Psoas muscle (tissue), 8 donors: ENCODE data around the gene REX1BD. TPM values are rescaled to one million over a fixed set of nuclear protein-coding genes. Genes with fewer than 3 reads are reported as not detected.
A peak's percentile ranks its signal among the peaks of the same experiment; 100 is the strongest.

Source experiments
- ATAC-seq, 4 donors: fragments of 200-7000 bp; cut with Tn5 transposase; one replicate each; pipeline ENCODE4 v1.9.1; 2020; ENCODE audit warnings: moderate library complexity in 3 of 4, mild to moderate bottlenecking in 2 of 4
- DNase-seq, 2 donors: peaks; one replicate each; pipeline ENCODE4 v3.0.0-alpha.2; 2020
- H3K27ac ChIP-seq: fragments of 200-600 bp; one replicate; pipeline ENCODE4 v1.8.0; 2022
- H3K27me3 ChIP-seq, 3 donors: fragments of 200-600 bp in 1 of 3; one replicate each; pipeline versions ENCODE4 v1.6.1 to v1.8.0; 2013 to 2022; ENCODE audit warnings: low read length in 2 of 3, mild to moderate bottlenecking in 2 of 3, moderate library complexity in 1 of 3; ENCODE audit not compliant: insufficient read depth in 3 of 3
- H3K36me3 ChIP-seq, 2 donors: fragments of 200-600 bp in 1 of 2; one replicate each; pipeline versions ENCODE4 v1.6.1 to v1.8.0; 2013 to 2022; ENCODE audit warnings: low read depth in 1 of 2, mild to moderate bottlenecking in 1 of 2, moderate library complexity in 1 of 2; ENCODE audit not compliant: insufficient read depth in 1 of 2
- H3K4me1 ChIP-seq: fragments of 200-600 bp; one replicate; pipeline ENCODE4 v1.8.0; 2022
- H3K4me3 ChIP-seq: fragments of 200-600 bp; one replicate; pipeline ENCODE4 v1.8.0; 2022; ENCODE audit warnings: mild to moderate bottlenecking
- H3K9me3 ChIP-seq: fragments of 200-600 bp; one replicate; pipeline ENCODE4 v1.8.0; 2022
- CTCF ChIP-seq: fragments of 200-600 bp; IDR thresholded peaks from one replicate; pipeline ENCODE4 v1.8.0; 2022; ENCODE audit warnings: antibody characterized with exemption
- WGBS, 3 donors: extraction: QIAGEN DNeasy Blood & Tissue Kit; methylation state at CpG; one replicate each; pipeline versions ENCODE4 v1.1.6 to v1.1.7; 2013; 5-methylcytosine and 5-hydroxymethylcytosine counted together
- intact Hi-C, 2 donors: fragments of 100-400 bp; cut with DNase I; formaldehyde crosslinking; loops; one replicate each; pipeline versions ENCODE4 v1.11.0 to v1.14.2; 2022
- polyA plus RNA-seq, 3 donors: library from polyadenylated mRNA; stranded (reverse); fragments of 200-250 nt; gene quantifications; one replicate each; pipeline ENCODE4 v1.2.3, GENCODE V29; 2013
- total RNA-seq, 4 donors: library from RNA; stranded (reverse); fragmentation: NEBNext Ultra II Directional in 2 of 4; extraction: Animal tissue kit (Norgen Biotek cat#: 25700) in 2 of 4; gene quantifications; one replicate each; pipeline versions ENCODE4 v1.2.1 to v1.2.4, GENCODE V29; 2021 to 2023
- donor health status: healthy with polysubstance abuse.
- donor health status: DM: no; HTN: no; CAD: no; lungs with moderate emphysema.
- donor health status: Bipolar disorder and iron deficiency.
- donor health status: healthy.
- donor health status: DM: yes; HTN: yes; CAD: no.
- donor health status: DM: no; HTN: no; CAD: no.
- donor health status: DM: no; HTN: no; CAD: no.
- donor health status: DM: yes; HTN: yes; CAD: no.

The REX1BD gene
- total and polyA plus RNA-seq, 7 donors: 52.1 to 105 (median 85.0) TPM

DNA sequence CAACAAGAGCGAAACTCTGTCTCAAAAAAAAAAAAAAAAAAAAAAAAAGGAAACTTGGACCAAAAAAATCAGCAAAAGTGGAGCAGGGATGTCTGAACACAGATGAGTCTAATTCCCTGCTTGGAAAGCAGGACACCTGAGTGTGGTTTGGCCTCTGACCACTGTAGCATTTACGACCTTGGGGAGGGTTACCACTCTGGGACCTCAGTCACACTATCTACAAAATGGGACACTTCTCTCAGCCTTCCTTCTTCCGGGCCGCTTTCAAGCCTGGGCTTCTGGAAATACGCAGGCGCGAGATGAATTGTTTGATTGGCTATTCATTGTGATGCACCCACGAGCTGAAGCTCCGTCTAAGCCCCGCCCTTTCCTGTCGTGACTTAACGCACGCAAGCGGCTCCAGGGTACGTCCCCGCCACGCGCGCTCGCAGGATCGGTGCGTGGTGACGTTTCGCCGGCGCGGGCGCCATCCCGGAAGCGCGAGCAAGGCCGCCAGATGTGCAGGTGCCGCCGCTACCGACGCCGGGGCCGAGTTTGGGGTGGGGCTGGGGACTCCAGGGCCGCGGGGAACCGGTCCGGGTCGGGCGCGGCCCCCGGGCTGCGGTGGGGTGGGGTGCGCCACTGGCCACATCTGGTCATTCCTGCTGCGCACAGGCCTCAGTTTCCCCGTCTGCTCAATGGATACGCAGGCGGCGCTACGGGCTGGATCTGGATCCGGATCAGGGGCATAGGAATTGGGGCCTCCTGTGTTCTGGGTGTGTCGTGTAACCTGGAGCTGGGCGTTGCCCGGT is 31.0 kb upstream of the REX1BD start, which contains the start of gene KXD1:
Gene KXD1 (plus strand): TSS at position 460 of the 791 bp plus-strand sequence. CDS start 4,187 bp downstream, outside the sequence.
- no peak for TF ChIP-seq CTCF
- DNase-seq: peak; percentile 98 to 99
- H3K4me1 ChIP-seq: peaks cover 18% of the 10 kb centered on the region
- no peaks in the 10 kb centered on the region for H3K9me3 ChIP-seq
- no peaks in the 10 kb centered on the region for H3K27me3 ChIP-seq
- peak within 1 kb of the TSS; percentile 93 for H3K27ac ChIP-seq
- H3K36me3 ChIP-seq: peaks cover 0 to 6% of the 10 kb centered on the region in 2 donors
- intact Hi-C loops: loop anchor here (5.0 kb wide), 3 partner anchors 35 to 105 kb away; partner anchors contain the start of gene ELL (in 2 of the 2)
- 1% methylated on average over 50 to 58 of the region's 58 CpGs for WGBS, 3 donors
- peak; percentile 98 for ATAC-seq
- H3K4me3 ChIP-seq: peak within 1 kb of the TSS; percentile 88

DNA sequence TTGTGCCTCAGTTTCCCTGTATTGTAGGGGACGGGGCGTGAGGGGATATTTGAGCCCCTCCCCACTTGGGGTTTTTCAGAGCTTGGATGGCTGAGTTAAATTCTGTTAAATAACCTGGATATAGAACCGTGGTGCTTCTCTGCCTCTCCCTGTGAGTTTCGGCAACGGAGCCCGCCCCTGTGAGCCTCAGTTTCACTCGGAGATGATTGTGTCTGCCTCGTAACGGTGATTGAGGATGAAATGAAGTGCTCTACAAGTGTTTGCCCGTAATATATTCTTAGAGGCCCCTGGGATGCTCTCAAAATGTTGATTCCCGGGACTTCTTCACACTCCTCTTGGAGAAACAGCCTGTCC is 30.4 kb upstream of the REX1BD start:
- WGBS, 3 donors: 6 to 9% (median 6%) methylated on average over 11 of the region's 11 CpGs
- Histone ChIP-seq H3K27me3 (no peaks in the 10 kb centered on the region), H3K27ac (peak overlapping the region; percentile 93), H3K36me3 (peaks cover 0 to 12% of the 10 kb centered on the region in 2 donors), H3K4me1 (peaks cover 18% of the 10 kb centered on the region), H3K4me3 (peak overlapping the region; percentile 88), H3K9me3 (no peaks in the 10 kb centered on the region)
- ATAC-seq (peak in 3 of 4 donors; percentile 4 to 12 (median 7)), DNase-seq (no peak)
- TF ChIP-seq CTCF: no peak
- intact Hi-C loops: loop anchor here (5.0 kb wide), 3 partner anchors 36 to 106 kb away; partner anchors contain the start of gene ELL (in 2 of the 2)

GRCh38 chr19:18558604-18559003 is 30.0 kb upstream of the REX1BD start:
- Histone ChIP-seq H3K27me3 (no peaks in the 10 kb centered on the region), H3K4me1 (peaks cover 18% of the 10 kb centered on the region), H3K9me3 (no peaks in the 10 kb centered on the region), H3K27ac (peak overlapping the region; percentile 93), H3K36me3 (peaks cover 0 to 16% of the 10 kb centered on the region in 2 donors), H3K4me3 (peak overlapping the region; percentile 88)
- ATAC-seq: no peak
- no peak for TF ChIP-seq CTCF
- intact Hi-C loops: loop anchor here (5.0 kb wide), 3 partner anchors 36 to 106 kb away; partner anchors contain the start of gene ELL (in 2 of the 2)
- DNase-seq: no peak
- 46 to 66% (median 48%) methylated on average over 3 of the region's 3 CpGs for WGBS, 3 donors

DNA sequence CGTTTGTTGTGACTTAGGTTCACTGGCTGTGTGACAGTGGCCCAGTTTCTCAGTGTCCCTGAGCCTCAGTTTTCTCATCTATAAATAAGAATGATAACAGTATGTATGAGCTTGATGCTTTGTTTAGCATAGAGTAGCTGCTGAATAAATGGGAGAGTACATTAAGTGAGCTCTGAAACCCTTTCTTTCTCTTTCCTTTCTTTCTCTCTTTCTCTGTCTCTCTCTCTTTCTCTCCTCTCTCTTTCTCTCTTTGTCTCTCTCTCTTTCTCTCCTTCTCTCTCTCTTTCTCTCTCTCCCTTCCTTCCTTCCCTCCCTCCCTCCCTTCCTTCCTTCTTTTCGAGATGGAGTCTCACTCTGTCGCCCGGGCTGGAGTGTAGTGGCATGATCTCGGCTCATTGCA is 28.9 kb upstream of the REX1BD start:
- intact Hi-C loops: loop anchor here (5.0 kb wide), 3 partner anchors 37 to 107 kb away; partner anchors contain the start of gene ELL (in 2 of the 2)
- H3K4me3 ChIP-seq: no peak overlapping the region

More for the DNA sequence above, 28.9 kb upstream of the REX1BD start:
- no peak for TF ChIP-seq CTCF
- ATAC-seq (no peak), DNase-seq (no peak)
- WGBS, 3 donors: 48 to 68% (median 59%) methylated on average over 5 of the region's 5 CpGs
- peaks cover 18% of the 10 kb centered on the region for H3K4me1 ChIP-seq
- peaks cover 3 to 27% of the 10 kb centered on the region in 2 donors for H3K36me3 ChIP-seq
- H3K9me3 ChIP-seq: no peaks in the 10 kb centered on the region
- H3K27ac ChIP-seq: peak overlapping the region; percentile 93
- H3K27me3 ChIP-seq: no peaks in the 10 kb centered on the region
